WI38 (cell line): ENCODE results near the gene RPP25.

Experiments used
- H3K4me3 ChIP-seq: 2 replicates; pipeline ENCODE4 v1.5.1; 2011; ENCODE audit warnings: low read depth, mild to moderate bottlenecking, control low read depth, low read length
- CTCF ChIP-seq: IDR thresholded peaks from 2 replicates; pipeline ENCODE4 v1.5.1; 2012; ENCODE audit warnings: low read depth, mild to moderate bottlenecking, control low read depth, low read length

The RPP25 gene

GRCh38 chr15:74982183-74982582 is 25.6 kb upstream of the RPP25 start:
- TF ChIP-seq CTCF = no peak
- no peak overlapping the region for H3K4me3 ChIP-seq

- no peak for TF ChIP-seq CTCF
- H3K4me3 ChIP-seq = no peak overlapping the region
These were observed 21.9 kb upstream of the RPP25 start for GRCh38 chr15:74978503-74978902.

- H3K4me3 ChIP-seq = no peak overlapping the region
- no peak for TF ChIP-seq CTCF
These were observed 21.5 kb upstream of the RPP25 start for GRCh38 chr15:74978077-74978476.

GRCh38 chr15:74977599-74977998 is 21.0 kb upstream of the RPP25 start:
- TF ChIP-seq CTCF = no peak
- no peak overlapping the region for H3K4me3 ChIP-seq

GRCh38 chr15:74976159-74976558 is 19.6 kb upstream of the RPP25 start:
- no peak overlapping the region for H3K4me3 ChIP-seq
- TF ChIP-seq CTCF = no peak

GRCh38 chr15:74967670-74968069 is 11.1 kb upstream of the RPP25 start:
- TF ChIP-seq CTCF = no peak
- H3K4me3 ChIP-seq = no peak overlapping the region

- TF ChIP-seq CTCF = no peak
- no peak overlapping the region for H3K4me3 ChIP-seq
These were observed 8.2 kb upstream of the RPP25 start for GRCh38 chr15:74964794-74965193.
